HepG2 (cell line): ENCODE data around the gene RAB40C. TPM values are rescaled to one million over a fixed set of nuclear protein-coding genes. Genes with fewer than 3 reads are reported as not detected.

Experiments used
- BRD4 ChIP-seq: sonication (generic); formaldehyde crosslinking; IDR thresholded peaks from 2 replicates; pipeline ENCODE4 v1.4.0; 2020; ENCODE audit warnings: missing genetic modification reagents
- KAT2B ChIP-seq: fragments of 150-350 bp; IDR thresholded peaks from 2 replicates; pipeline ENCODE4 v1.6.1; 2014; ENCODE audit warnings: low read depth, low read length, borderline replicate concordance
- MEIS2 ChIP-seq: sonication (generic); formaldehyde crosslinking; IDR thresholded peaks from 2 replicates; pipeline ENCODE4 v1.9.0; 2021; ENCODE audit warnings: mild to moderate bottlenecking, missing genetic modification reagents
- PATZ1 ChIP-seq: sonication (generic); formaldehyde crosslinking; IDR thresholded peaks from 2 replicates; pipeline ENCODE4 v1.4.0; 2020; ENCODE audit warnings: missing genetic modification reagents
- RARG ChIP-seq: sonication (generic); formaldehyde crosslinking; IDR thresholded peaks from 2 replicates; pipeline ENCODE4 v1.4.0; 2020; ENCODE audit warnings: low read depth, mild to moderate bottlenecking, missing genetic modification reagents
- TAF15 ChIP-seq: fragments of 200-400 bp; formaldehyde crosslinking; IDR thresholded peaks from one replicate; pipeline ENCODE4 v1.6.1; 2018; ENCODE audit warnings: mild to moderate bottlenecking, low read depth, low read length; ENCODE audit not compliant: poor library complexity, severe bottlenecking
- TMF1 ChIP-seq: sonication (generic); formaldehyde crosslinking; IDR thresholded peaks from 2 replicates; pipeline ENCODE4 v1.8.1; 2022; ENCODE audit warnings: low read depth, missing genetic modification reagents
- ZIK1 ChIP-seq: sonication (generic); formaldehyde crosslinking; IDR thresholded peaks from 2 replicates; pipeline ENCODE4 v1.5.0; 2020; ENCODE audit warnings: mild to moderate bottlenecking, low read depth, missing genetic modification reagents, borderline replicate concordance
- ZNF3 ChIP-seq: IDR thresholded peaks from 2 replicates; pipeline ENCODE4 v1.7.0; 2017; ENCODE audit warnings: inconsistent platforms
- ZNF576 ChIP-seq: sonication (generic); formaldehyde crosslinking; IDR thresholded peaks from 2 replicates; pipeline ENCODE4 v1.4.0; 2020; ENCODE audit warnings: mild to moderate bottlenecking, missing genetic modification reagents
- polyA plus RNA-seq, 8 experiments: library from polyadenylated mRNA; depleted of rRNA in 3 of 8; stranded (reverse) in 7 of 8; unstranded in 1 of 8; fragments of >200 nt; fragmentation: Illumina TruSeq in 4 of 8; extraction: Trizol in 4 of 8; gene quantifications; 2 replicates each; pipeline versions ENCODE4 v1.2.1 to v1.2.3, GENCODE V29; 2011 to 2016; ENCODE audit warnings: low read depth in 4 of 8, missing spikeins in 1 of 8, mixed read lengths in 1 of 8; ENCODE audit not compliant: insufficient read depth in 1 of 8
- total RNA-seq, 5 experiments: library from RNA; depleted of rRNA; stranded (reverse); fragments of >200 nt; fragmentation: Illumina TruSeq; extraction: Trizol; gene quantifications; 2 replicates each; pipeline ENCODE4 v1.2.3, GENCODE V29; 2016; ENCODE audit warnings: low read depth in 1 of 5
- TF ChIP-seq, protein P1 (sequence below): sonication (generic); formaldehyde crosslinking; IDR thresholded peaks from 2 replicates; pipeline ENCODE4 v1.4.0; 2020; ENCODE audit warnings: mild to moderate bottlenecking, missing genetic modification reagents
- TF ChIP-seq, protein P2 (sequence below): sonication (generic); formaldehyde crosslinking; IDR thresholded peaks from 2 replicates; pipeline ENCODE4 v1.5.0; 2020; ENCODE audit warnings: mild to moderate bottlenecking, missing genetic modification reagents, borderline replicate concordance
- TF ChIP-seq, protein P3 (sequence below): fragments of 450-650 bp; IDR thresholded peaks from 2 replicates; pipeline ENCODE4 v1.6.1; 2017; ENCODE audit warnings: mild to moderate bottlenecking
- TF ChIP-seq, protein P4 (sequence below): IDR thresholded peaks from 2 replicates; pipeline ENCODE4 v1.6.1; 2018; ENCODE audit warnings: missing genetic modification reagents
- TF ChIP-seq, protein P5 (sequence below): IDR thresholded peaks from 2 replicates; pipeline ENCODE4 v1.6.1; 2016; ENCODE audit warnings: missing genetic modification reagents, missing compliant biosample characterization

RAB40C gene
- total and polyA plus RNA-seq, 2 of the 13 experiments (the other 11 are each of a cell fraction or from before 2014, with no cell fraction given): 7.7 to 11.5 TPM

DNA sequence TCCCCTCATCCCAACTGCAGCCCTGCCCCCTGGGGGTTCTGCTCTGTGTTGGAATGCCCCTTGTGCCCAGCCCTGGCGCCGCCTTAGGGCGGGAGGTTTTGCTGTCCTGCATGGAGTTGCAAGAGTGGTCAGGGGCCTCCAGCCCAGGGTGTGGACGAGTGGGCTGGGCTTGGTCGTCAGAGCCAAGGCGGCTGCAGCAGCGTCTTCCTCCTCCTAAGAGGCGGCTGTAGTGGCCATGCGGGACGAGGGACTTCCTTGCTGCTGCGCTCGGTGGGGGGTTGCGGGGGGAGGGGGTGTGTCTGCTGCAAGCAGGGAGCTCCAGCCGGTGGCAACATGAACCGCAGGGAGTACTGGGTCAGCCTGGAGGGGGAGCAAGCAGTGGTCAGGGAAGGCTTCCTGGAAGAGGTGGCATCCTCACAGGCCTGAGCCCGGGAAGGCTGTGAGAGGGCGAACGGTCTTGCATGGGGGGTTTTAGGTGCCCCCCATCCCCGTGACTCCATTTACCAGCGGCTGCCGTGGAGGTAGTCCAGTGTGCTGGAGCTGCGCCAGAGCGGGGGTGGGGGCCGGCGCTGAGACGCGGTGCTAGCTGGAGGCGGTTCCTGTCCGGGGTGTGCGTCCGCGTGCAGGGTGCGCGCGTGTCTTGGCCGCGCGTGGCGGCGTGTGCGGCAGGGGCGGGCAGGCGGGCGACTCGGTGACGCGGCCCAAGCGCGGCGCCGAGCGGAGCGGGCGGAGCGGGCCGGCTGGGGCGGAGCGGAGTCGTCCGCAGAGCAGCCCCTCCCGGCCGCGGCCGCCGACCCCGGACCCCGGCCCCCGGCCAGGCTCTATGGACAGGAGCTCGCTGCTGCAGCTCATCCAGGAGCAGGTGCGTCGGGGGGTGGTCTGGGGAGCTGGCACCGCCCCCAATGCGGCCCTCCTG is 85.4 kb downstream of the RAB40C start, which contains the start of gene RHBDL1 (continued):
- TF ChIP-seq TAF15: peak; percentile 51
- TF ChIP-seq KAT2B: no peak
- TF ChIP-seq MEIS2: no peak
- TF ChIP-seq PATZ1 (CRISPR knock-in tag): peak; percentile 49; the same call in 1 of the 2 replicates
- TF ChIP-seq, protein P1, sequence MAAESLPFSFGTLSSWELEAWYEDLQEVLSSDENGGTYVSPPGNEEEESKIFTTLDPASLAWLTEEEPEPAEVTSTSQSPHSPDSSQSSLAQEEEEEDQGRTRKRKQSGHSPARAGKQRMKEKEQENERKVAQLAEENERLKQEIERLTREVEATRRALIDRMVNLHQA (CRISPR knock-in tag): no peak
- no peak for TF ChIP-seq ZNF576 (CRISPR knock-in tag)
- TF ChIP-seq, protein P2, sequence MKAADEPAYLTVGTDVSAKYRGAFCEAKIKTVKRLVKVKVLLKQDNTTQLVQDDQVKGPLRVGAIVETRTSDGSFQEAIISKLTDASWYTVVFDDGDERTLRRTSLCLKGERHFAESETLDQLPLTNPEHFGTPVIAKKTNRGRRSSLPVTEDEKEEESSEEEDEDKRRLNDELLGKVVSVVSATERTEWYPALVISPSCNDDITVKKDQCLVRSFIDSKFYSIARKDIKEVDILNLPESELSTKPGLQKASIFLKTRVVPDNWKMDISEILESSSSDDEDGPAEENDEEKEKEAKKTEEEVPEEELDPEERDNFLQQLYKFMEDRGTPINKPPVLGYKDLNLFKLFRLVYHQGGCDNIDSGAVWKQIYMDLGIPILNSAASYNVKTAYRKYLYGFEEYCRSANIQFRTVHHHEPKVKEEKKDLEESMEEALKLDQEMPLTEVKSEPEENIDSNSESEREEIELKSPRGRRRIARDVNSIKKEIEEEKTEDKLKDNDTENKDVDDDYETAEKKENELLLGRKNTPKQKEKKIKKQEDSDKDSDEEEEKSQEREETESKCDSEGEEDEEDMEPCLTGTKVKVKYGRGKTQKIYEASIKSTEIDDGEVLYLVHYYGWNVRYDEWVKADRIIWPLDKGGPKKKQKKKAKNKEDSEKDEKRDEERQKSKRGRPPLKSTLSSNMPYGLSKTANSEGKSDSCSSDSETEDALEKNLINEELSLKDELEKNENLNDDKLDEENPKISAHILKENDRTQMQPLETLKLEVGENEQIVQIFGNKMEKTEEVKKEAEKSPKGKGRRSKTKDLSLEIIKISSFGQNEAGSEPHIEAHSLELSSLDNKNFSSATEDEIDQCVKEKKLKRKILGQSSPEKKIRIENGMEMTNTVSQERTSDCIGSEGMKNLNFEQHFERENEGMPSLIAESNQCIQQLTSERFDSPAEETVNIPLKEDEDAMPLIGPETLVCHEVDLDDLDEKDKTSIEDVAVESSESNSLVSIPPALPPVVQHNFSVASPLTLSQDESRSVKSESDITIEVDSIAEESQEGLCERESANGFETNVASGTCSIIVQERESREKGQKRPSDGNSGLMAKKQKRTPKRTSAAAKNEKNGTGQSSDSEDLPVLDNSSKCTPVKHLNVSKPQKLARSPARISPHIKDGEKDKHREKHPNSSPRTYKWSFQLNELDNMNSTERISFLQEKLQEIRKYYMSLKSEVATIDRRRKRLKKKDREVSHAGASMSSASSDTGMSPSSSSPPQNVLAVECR: peak; percentile 54; the same call in 1 of the 2 replicates
- TF ChIP-seq RARG (CRISPR knock-in tag): no peak
- TF ChIP-seq, protein P3, sequence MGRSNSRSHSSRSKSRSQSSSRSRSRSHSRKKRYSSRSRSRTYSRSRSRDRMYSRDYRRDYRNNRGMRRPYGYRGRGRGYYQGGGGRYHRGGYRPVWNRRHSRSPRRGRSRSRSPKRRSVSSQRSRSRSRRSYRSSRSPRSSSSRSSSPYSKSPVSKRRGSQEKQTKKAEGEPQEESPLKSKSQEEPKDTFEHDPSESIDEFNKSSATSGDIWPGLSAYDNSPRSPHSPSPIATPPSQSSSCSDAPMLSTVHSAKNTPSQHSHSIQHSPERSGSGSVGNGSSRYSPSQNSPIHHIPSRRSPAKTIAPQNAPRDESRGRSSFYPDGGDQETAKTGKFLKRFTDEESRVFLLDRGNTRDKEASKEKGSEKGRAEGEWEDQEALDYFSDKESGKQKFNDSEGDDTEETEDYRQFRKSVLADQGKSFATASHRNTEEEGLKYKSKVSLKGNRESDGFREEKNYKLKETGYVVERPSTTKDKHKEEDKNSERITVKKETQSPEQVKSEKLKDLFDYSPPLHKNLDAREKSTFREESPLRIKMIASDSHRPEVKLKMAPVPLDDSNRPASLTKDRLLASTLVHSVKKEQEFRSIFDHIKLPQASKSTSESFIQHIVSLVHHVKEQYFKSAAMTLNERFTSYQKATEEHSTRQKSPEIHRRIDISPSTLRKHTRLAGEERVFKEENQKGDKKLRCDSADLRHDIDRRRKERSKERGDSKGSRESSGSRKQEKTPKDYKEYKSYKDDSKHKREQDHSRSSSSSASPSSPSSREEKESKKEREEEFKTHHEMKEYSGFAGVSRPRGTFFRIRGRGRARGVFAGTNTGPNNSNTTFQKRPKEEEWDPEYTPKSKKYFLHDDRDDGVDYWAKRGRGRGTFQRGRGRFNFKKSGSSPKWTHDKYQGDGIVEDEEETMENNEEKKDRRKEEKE: no peak
- 0 out of 2 replicates have a peak, but pooled peaks have one; percentile 26 for TF ChIP-seq TMF1 (CRISPR knock-in tag)
- TF ChIP-seq ZNF3 (CRISPR knock-in tag): no peak
- TF ChIP-seq, protein P4, sequence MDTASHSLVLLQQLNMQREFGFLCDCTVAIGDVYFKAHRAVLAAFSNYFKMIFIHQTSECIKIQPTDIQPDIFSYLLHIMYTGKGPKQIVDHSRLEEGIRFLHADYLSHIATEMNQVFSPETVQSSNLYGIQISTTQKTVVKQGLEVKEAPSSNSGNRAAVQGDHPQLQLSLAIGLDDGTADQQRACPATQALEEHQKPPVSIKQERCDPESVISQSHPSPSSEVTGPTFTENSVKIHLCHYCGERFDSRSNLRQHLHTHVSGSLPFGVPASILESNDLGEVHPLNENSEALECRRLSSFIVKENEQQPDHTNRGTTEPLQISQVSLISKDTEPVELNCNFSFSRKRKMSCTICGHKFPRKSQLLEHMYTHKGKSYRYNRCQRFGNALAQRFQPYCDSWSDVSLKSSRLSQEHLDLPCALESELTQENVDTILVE (CRISPR knock-in tag): no peak
- TF ChIP-seq ZIK1: 0 out of 2 replicates have a peak, but pooled peaks have one; percentile 36
- TF ChIP-seq, protein P5, sequence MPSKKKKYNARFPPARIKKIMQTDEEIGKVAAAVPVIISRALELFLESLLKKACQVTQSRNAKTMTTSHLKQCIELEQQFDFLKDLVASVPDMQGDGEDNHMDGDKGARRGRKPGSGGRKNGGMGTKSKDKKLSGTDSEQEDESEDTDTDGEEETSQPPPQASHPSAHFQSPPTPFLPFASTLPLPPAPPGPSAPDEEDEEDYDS (CRISPR knock-in tag): no peak
- TF ChIP-seq BRD4 (CRISPR knock-in tag): 0 out of 2 replicates have a peak, but pooled peaks have one; percentile 22
